ENCODE results near the gene ALAS1.
A peak's percentile ranks its signal among the peaks of the same experiment; 100 is the strongest.

ALAS1 gene

GRCh38 chr3:52222319-52223221, 24.6 kb downstream of the ALAS1 start:
- DNase-seq, result no peak

- DNase-seq, result no peak
Measured at GRCh38 chr3:52223449-52224408, 25.8 kb downstream of the ALAS1 start.

- no peak for DNase-seq
Measured at GRCh38 chr3:52225452-52226228, 27.7 kb downstream of the ALAS1 start, which contains the start of gene TLR9. TSS of gene TLR9 (minus strand) at chr3:52225645. CDS start at chr3:52225529, 116 bp downstream.

GRCh38 chr3:52226229-52226817, 28.4 kb downstream of the ALAS1 start:
- no peak for DNase-seq

- no peak for DNase-seq
Measured at GRCh38 chr3:52227117-52227516, 29.2 kb downstream of the ALAS1 start.

- no peak for DNase-seq
Measured at GRCh38 chr3:52227766-52228165, 29.8 kb downstream of the ALAS1 start.

- DNase-seq, result no peak
Measured at GRCh38 chr3:52228266-52228665, 30.3 kb downstream of the ALAS1 start.

- DNase-seq, result no peak
Measured at GRCh38 chr3:52228751-52229291, 30.9 kb downstream of the ALAS1 start.

GRCh38 chr3:52229656-52230055, 31.7 kb downstream of the ALAS1 start:
- no peak for DNase-seq

GRCh38 chr3:52230461-52230860, 32.5 kb downstream of the ALAS1 start:
- DNase-seq, result no peak

GRCh38 chr3:52230889-52231499, 33.0 kb downstream of the ALAS1 start:
- no peak for DNase-seq

- peak; percentile 19 for DNase-seq
Measured at GRCh38 chr3:52231502-52232278, 33.7 kb downstream of the ALAS1 start.

- no peak for DNase-seq
Measured at GRCh38 chr3:52232279-52233107, 34.5 kb downstream of the ALAS1 start.

GRCh38 chr3:52233108-52233591, 35.2 kb downstream of the ALAS1 start:
- no peak for DNase-seq

GRCh38 chr3:52233968-52234367, 36.0 kb downstream of the ALAS1 start:
- DNase-seq, result no peak

- DNase-seq, result no peak
Measured at GRCh38 chr3:52234516-52235447, 36.8 kb downstream of the ALAS1 start.

- no peak for DNase-seq
Measured at GRCh38 chr3:52236424-52236886, 38.5 kb downstream of the ALAS1 start.

- no peak for DNase-seq
Measured at GRCh38 chr3:52237006-52237656, 39.2 kb downstream of the ALAS1 start.
